Measurements from ENCODE around the gene SPATA16.
"Not testable (repeated sequence)": the region's sequence is repeated elsewhere in the genome, so short reads cannot be mapped to it uniquely, and the experiment has no call there.

DNA sequence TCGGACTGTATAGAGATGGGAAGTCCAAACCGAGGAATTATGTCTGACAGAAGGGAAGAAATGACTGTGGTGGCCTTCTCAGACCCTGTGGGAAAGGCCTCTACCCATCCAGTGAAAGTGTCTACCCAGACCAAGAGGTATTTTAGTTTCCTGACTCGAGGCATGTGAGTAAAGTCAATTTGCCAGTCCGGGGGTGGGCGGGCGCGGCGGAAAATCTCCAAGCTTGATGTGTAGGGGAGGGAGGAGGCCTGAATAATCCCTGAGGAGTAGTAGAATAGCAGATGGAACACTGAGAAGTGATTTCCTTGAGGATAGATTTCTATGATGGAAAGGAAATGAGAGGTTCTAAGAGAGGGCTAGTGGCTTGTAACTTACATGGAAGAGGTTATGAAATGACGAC is 15.5 kb upstream of the SPATA16 start:
- TF ChIP-seq POLR2A, POLR2AphosphoS5 (IDR thresholded peaks at IDR 0.05): not testable (repeated sequence)
- TF ChIP-seq, protein P1, sequence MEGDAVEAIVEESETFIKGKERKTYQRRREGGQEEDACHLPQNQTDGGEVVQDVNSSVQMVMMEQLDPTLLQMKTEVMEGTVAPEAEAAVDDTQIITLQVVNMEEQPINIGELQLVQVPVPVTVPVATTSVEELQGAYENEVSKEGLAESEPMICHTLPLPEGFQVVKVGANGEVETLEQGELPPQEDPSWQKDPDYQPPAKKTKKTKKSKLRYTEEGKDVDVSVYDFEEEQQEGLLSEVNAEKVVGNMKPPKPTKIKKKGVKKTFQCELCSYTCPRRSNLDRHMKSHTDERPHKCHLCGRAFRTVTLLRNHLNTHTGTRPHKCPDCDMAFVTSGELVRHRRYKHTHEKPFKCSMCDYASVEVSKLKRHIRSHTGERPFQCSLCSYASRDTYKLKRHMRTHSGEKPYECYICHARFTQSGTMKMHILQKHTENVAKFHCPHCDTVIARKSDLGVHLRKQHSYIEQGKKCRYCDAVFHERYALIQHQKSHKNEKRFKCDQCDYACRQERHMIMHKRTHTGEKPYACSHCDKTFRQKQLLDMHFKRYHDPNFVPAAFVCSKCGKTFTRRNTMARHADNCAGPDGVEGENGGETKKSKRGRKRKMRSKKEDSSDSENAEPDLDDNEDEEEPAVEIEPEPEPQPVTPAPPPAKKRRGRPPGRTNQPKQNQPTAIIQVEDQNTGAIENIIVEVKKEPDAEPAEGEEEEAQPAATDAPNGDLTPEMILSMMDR (IDR thresholded peaks at IDR 0.05), result not testable (repeated sequence)
